Measurements from ENCODE around the gene MTARC1. TPM values are rescaled to one million over a fixed set of nuclear protein-coding genes. Genes with fewer than 3 reads are reported as not detected.

Gene MTARC1
- total RNA-seq, 1 experiment from 2014 or later = 48.5 TPM

DNA sequence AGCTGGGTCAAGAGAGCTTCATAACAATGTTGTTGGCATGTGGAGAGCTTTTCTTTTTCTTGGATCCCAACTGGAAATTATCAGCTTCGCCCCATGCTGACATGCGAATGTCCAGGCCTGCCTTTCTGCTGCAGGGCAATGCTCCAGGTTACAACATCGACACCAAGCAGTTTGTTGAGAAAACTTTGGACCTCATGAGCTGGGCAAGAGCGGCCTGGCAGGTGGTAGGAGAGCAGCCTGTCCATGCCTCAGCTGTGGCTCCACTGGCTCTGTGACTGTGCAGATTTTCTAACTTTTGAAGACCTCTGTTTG lies 41.4 kb downstream of the MTARC1 start:
- BruUV-seq (replicated peaks) = no TSS peak
- TF ChIP-seq EZH2 (IDR thresholded peaks at IDR 0.05; ENCODE audit: low read length, unreplicated experiment) (no peak), EZH2phosphoT487 (IDR thresholded peaks at IDR 0.05; ENCODE audit: borderline replicate concordance, low read length) (no peak)
- TF ChIP-seq, protein P1, sequence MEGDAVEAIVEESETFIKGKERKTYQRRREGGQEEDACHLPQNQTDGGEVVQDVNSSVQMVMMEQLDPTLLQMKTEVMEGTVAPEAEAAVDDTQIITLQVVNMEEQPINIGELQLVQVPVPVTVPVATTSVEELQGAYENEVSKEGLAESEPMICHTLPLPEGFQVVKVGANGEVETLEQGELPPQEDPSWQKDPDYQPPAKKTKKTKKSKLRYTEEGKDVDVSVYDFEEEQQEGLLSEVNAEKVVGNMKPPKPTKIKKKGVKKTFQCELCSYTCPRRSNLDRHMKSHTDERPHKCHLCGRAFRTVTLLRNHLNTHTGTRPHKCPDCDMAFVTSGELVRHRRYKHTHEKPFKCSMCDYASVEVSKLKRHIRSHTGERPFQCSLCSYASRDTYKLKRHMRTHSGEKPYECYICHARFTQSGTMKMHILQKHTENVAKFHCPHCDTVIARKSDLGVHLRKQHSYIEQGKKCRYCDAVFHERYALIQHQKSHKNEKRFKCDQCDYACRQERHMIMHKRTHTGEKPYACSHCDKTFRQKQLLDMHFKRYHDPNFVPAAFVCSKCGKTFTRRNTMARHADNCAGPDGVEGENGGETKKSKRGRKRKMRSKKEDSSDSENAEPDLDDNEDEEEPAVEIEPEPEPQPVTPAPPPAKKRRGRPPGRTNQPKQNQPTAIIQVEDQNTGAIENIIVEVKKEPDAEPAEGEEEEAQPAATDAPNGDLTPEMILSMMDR (conservative IDR thresholded peaks at IDR 0.05; ENCODE audit: low read depth, low read length) = no peak
- ATAC-seq (no peak), DNase-seq (no peak)
- Histone ChIP-seq H3K27ac (ENCODE audit: low read length) (no peak overlapping the region), H3K9ac (ENCODE audit: low read length) (no peak overlapping the region), H3K4me3 (ENCODE audit: low read length) (no peak overlapping the region), H3K4me1 (ENCODE audit: insufficient read depth, low read length) (no peaks in the 10 kb centered on the region), H3K4me2 (ENCODE audit: low read length) (no peak overlapping the region), H3K36me3 (ENCODE audit: low read depth, low read length) (no peaks in the 10 kb centered on the region), H3K9me3 (ENCODE audit: low read length) (no peaks in the 10 kb centered on the region), H3K9me2 (replicated peaks; ENCODE audit: low read length) (no peaks in the 10 kb centered on the region), H3K27me3 (ENCODE audit: low read length) (no peaks in the 10 kb centered on the region), H2AFZ (ENCODE audit: low read length) (no peak overlapping the region), H3K79me2 (ENCODE audit: low read length) (no peaks in the 10 kb centered on the region), H3F3A (ENCODE audit: low read length, unreplicated experiment) (no peaks in the 10 kb centered on the region), H4K20me1 (ENCODE audit: low read length) (no peaks in the 10 kb centered on the region)
- ChIA-PET POLR2A (ENCODE audit: unreplicated experiment) (interaction anchor here (0.5 to 0.6 kb wide), 2 partner anchors 93 to 516 kb away, joined by 3 to 16 read pairs; no protein-coding TSS in a partner anchor), CTCF (no interaction called here)
- intact Hi-C loops (cut with micrococcal nuclease) = no loop called here

DNA sequence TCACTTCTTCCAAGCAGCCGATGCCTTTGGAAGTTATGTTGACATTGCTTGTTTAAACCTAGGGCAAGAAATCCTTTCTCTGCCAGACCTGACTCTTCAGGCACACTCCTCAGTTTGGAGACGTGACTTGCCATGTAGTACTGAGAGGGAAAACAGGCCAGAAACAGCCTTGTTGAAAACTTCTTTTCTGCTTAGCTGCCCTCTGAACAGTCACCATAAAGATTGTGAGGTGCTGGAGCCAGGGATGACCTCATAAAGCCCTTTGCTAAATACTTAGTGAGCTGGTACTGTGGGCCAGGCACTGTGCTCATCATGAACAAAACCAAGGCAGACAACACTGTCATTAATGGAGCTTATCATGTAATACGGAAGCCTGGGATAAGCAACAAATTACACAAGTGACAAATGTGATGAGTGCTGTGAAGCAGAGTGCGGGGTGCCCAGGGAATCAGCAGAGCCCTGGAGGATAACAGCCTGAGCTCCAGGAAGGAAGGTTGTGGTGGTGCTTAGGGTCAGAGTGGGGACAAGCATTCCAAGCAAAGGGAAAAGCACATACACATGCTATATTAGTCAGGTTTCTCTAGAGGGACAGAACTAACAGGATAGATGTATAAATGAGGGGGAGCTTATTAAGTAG lies 42.4 kb downstream of the MTARC1 start:
- Histone ChIP-seq H3K4me1 (ENCODE audit: insufficient read depth, low read length) (no peaks in the 10 kb centered on the region), H3K9me3 (ENCODE audit: low read length) (no peaks in the 10 kb centered on the region), H3K27me3 (ENCODE audit: low read length) (no peaks in the 10 kb centered on the region), H3K4me2 (ENCODE audit: low read length) (no peak overlapping the region), H3K79me2 (ENCODE audit: low read length) (no peaks in the 10 kb centered on the region), H4K20me1 (ENCODE audit: low read length) (no peaks in the 10 kb centered on the region), H3K9me2 (replicated peaks; ENCODE audit: low read length) (no peaks in the 10 kb centered on the region), H3K27ac (ENCODE audit: low read length) (no peak overlapping the region), H3K36me3 (ENCODE audit: low read depth, low read length) (no peaks in the 10 kb centered on the region), H3F3A (ENCODE audit: low read length, unreplicated experiment) (no peaks in the 10 kb centered on the region), H3K4me3 (ENCODE audit: low read length) (no peak overlapping the region), H3K9ac (ENCODE audit: low read length) (no peak overlapping the region), H2AFZ (ENCODE audit: low read length) (no peak overlapping the region)
- ChIA-PET POLR2A (ENCODE audit: unreplicated experiment) (no interaction called here), CTCF (no interaction called here)
- DNase-seq = no peak
- TF ChIP-seq EZH2 (IDR thresholded peaks at IDR 0.05; ENCODE audit: low read length, unreplicated experiment) (no peak), EZH2phosphoT487 (IDR thresholded peaks at IDR 0.05; ENCODE audit: borderline replicate concordance, low read length) (no peak)
- TF ChIP-seq, protein P1 (conservative IDR thresholded peaks at IDR 0.05; ENCODE audit: low read depth, low read length) = no peak
- intact Hi-C loops (cut with micrococcal nuclease) = no loop called here
- ATAC-seq = no peak
- no TSS peak for BruUV-seq (replicated peaks)

DNA sequence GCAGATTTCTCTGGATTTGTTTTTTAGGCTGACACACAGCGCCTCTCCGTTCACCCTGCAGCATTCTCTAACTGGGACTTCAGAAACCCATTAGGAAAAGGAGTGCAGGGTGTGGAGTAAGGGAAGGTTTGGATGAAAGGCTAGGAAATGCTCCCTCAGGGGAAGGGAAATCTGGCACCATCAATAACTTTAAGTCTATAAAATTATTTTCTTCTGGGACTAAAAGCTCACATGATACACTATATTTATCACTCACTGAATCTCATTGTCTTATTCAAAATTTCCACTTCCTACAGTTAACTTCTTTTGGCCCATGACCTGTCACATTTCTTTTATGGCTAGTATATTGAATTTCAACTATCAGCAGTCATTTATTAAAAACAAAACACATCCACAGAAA lies 46.7 kb downstream of the MTARC1 start:
- no peak overlapping the region for H3K9ac ChIP-seq (ENCODE audit: low read length)
- TF ChIP-seq EZH2 (IDR thresholded peaks at IDR 0.05; ENCODE audit: low read length, unreplicated experiment) = no peak
- TF ChIP-seq, protein P1 (conservative IDR thresholded peaks at IDR 0.05; ENCODE audit: low read depth, low read length) = no peak
- ChIA-PET CTCF (interaction anchor here (0.8 kb wide), 1 partner anchor 430 kb away, joined by 5 read pairs; no protein-coding TSS in a partner anchor), POLR2A (ENCODE audit: unreplicated experiment) (no interaction called here)
- ATAC-seq (no peak), DNase-seq (no peak)
- no peaks in the 10 kb centered on the region for H3K4me1 ChIP-seq (ENCODE audit: insufficient read depth, low read length)
- no peak overlapping the region for H3K4me2 ChIP-seq (ENCODE audit: low read length)
- no peaks in the 10 kb centered on the region for H3K36me3 ChIP-seq (ENCODE audit: low read depth, low read length)
- H3K27me3 ChIP-seq (ENCODE audit: low read length) = no peaks in the 10 kb centered on the region
- H4K20me1 ChIP-seq (ENCODE audit: low read length) = no peaks in the 10 kb centered on the region
- intact Hi-C loops (cut with micrococcal nuclease) = no loop called here
- no peak overlapping the region for H3K4me3 ChIP-seq (ENCODE audit: low read length)
- H2AFZ ChIP-seq (ENCODE audit: low read length) = no peak overlapping the region
- no TSS peak for BruUV-seq (replicated peaks)
- H3K79me2 ChIP-seq (ENCODE audit: low read length) = no peaks in the 10 kb centered on the region
- no peaks in the 10 kb centered on the region for H3K9me3 ChIP-seq (ENCODE audit: low read length)
- no peak overlapping the region for H3K27ac ChIP-seq (ENCODE audit: low read length)
- H3K9me2 ChIP-seq (replicated peaks; ENCODE audit: low read length) = no peaks in the 10 kb centered on the region
- no peaks in the 10 kb centered on the region for H3F3A ChIP-seq (ENCODE audit: low read length, unreplicated experiment)

Data from PC-3 (cell line).